Measurements from ENCODE around the gene IL1RAP.

Gene IL1RAP

DNA sequence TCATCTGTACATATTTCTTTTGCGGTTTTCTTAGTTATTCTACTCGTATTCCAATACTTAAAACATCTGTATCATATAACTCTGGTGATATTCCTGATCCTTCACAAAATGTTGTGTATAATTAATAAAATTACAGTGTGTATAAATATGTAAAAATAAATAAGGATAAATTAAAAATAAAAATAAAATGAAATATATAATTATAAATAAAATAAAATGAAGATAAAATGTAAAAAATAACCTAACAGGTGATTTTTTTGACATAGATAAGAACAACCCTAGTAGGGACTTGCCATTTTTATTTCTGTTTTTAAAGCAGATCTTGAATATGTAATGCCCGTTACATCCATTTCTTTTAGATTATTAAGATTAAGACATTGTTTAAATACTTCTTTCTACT, 25.6 kb downstream of the IL1RAP start:
- TF ChIP-seq FOXM1 (IDR thresholded peaks at IDR 0.05; ENCODE audit: borderline replicate concordance, low read depth) (no peak), EGR1 (IDR thresholded peaks at IDR 0.05) (no peak), TCF12 (IDR thresholded peaks at IDR 0.05; ENCODE audit: low read depth) (no peak), TAF1 (IDR thresholded peaks at IDR 0.05; ENCODE audit: low read depth) (no peak), RAD21 (IDR thresholded peaks at IDR 0.05; ENCODE audit: low read depth) (no peak), NFIC (IDR thresholded peaks at IDR 0.05) (no peak), CREB1 (IDR thresholded peaks at IDR 0.05; ENCODE audit: low read depth) (no peak), YY1 (IDR thresholded peaks at IDR 0.05; ENCODE audit: low read depth) (no peak), EP300 (IDR thresholded peaks at IDR 0.05; ENCODE audit: borderline replicate concordance) (no peak), ZBTB7A (IDR thresholded peaks at IDR 0.05; ENCODE audit: low read depth) (no peak)
- TF ChIP-seq, protein P1, sequence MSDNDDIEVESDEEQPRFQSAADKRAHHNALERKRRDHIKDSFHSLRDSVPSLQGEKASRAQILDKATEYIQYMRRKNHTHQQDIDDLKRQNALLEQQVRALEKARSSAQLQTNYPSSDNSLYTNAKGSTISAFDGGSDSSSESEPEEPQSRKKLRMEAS (IDR thresholded peaks at IDR 0.05): no peak
- TF ChIP-seq, protein P2, sequence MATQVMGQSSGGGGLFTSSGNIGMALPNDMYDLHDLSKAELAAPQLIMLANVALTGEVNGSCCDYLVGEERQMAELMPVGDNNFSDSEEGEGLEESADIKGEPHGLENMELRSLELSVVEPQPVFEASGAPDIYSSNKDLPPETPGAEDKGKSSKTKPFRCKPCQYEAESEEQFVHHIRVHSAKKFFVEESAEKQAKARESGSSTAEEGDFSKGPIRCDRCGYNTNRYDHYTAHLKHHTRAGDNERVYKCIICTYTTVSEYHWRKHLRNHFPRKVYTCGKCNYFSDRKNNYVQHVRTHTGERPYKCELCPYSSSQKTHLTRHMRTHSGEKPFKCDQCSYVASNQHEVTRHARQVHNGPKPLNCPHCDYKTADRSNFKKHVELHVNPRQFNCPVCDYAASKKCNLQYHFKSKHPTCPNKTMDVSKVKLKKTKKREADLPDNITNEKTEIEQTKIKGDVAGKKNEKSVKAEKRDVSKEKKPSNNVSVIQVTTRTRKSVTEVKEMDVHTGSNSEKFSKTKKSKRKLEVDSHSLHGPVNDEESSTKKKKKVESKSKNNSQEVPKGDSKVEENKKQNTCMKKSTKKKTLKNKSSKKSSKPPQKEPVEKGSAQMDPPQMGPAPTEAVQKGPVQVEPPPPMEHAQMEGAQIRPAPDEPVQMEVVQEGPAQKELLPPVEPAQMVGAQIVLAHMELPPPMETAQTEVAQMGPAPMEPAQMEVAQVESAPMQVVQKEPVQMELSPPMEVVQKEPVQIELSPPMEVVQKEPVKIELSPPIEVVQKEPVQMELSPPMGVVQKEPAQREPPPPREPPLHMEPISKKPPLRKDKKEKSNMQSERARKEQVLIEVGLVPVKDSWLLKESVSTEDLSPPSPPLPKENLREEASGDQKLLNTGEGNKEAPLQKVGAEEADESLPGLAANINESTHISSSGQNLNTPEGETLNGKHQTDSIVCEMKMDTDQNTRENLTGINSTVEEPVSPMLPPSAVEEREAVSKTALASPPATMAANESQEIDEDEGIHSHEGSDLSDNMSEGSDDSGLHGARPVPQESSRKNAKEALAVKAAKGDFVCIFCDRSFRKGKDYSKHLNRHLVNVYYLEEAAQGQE (IDR thresholded peaks at IDR 0.05; ENCODE audit: low read depth): no peak
- TF ChIP-seq, protein P3, sequence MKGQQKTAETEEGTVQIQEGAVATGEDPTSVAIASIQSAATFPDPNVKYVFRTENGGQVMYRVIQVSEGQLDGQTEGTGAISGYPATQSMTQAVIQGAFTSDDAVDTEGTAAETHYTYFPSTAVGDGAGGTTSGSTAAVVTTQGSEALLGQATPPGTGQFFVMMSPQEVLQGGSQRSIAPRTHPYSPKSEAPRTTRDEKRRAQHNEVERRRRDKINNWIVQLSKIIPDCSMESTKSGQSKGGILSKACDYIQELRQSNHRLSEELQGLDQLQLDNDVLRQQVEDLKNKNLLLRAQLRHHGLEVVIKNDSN (IDR thresholded peaks at IDR 0.05): no peak

DNA sequence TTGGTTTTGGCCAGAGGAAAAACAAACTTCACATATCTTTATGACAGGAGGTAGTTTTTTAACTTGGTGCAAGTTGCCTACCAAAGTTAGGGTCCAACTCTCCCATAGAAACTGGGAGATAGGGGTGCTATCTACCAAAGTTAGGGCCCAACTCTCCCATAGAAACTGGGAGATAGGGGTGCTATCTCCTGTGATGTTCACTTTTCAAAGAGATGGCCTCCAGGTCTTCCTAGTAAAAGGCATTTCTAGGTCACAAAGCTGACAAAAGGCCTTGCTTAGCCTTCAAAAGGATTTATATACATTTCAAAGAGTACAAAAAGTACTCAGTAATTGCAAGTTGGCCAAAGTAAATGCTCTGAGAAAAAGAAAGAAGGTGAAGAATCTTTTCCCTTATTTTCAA, 27.1 kb downstream of the IL1RAP start:
- TF ChIP-seq YY1 (IDR thresholded peaks at IDR 0.05; ENCODE audit: low read depth): no peak
- TF ChIP-seq RAD21 (IDR thresholded peaks at IDR 0.05; ENCODE audit: low read depth): no peak
- TF ChIP-seq EP300 (IDR thresholded peaks at IDR 0.05; ENCODE audit: borderline replicate concordance): no peak
- no peak for TF ChIP-seq CREB1 (IDR thresholded peaks at IDR 0.05; ENCODE audit: low read depth)
- no peak for TF ChIP-seq ZBTB7A (IDR thresholded peaks at IDR 0.05; ENCODE audit: low read depth)
- TF ChIP-seq, protein P2 (IDR thresholded peaks at IDR 0.05; ENCODE audit: low read depth): no peak

DNA sequence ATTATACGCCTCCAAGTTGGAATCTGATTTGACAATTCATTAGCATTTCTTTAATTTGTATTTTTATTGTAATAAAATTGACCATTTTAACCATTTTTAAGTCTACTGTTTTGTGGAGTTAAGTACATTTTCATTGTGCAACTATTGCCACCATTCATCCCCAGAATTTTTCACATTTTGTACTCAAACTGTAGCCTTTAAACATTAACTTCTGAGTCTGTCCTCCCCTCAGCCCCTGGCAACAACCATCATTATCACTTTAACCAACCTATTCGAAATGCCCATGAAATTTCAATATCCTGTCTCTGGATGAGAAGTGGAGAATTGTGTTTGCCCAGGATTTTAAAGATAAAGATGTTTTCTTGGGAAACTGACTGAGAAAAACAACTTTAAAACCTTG, 27.7 kb downstream of the IL1RAP start:
- TF ChIP-seq TCF12 (IDR thresholded peaks at IDR 0.05; ENCODE audit: low read depth): no peak
- TF ChIP-seq, protein P1 (IDR thresholded peaks at IDR 0.05): no peak

DNA sequence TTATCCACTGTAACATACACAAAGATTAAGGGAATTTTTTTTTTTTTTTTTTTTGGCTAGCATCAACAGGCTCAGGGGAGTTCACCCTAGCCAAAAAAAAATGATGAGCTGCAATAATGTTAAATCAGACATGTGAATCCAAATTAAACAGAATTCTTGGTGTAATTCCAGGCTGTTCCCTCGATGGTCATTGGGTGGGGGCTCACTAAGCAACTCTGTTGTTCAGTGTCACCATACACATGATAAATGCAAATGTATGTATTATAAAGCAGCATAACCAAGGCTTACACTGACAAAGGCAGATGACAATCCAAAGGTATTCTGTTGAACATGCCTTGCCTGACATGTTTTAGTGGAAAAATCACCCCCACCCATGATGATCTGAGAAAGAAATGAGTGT, 29.0 kb downstream of the IL1RAP start:
- TF ChIP-seq TEAD4 (IDR thresholded peaks at IDR 0.05) (no peak), RAD21 (IDR thresholded peaks at IDR 0.05; ENCODE audit: low read depth) (no peak), ZBTB7A (IDR thresholded peaks at IDR 0.05; ENCODE audit: low read depth) (no peak), CEBPB (IDR thresholded peaks at IDR 0.05) (no peak), TCF12 (IDR thresholded peaks at IDR 0.05; ENCODE audit: low read depth) (no peak), NFIC (IDR thresholded peaks at IDR 0.05) (no peak), TAF1 (IDR thresholded peaks at IDR 0.05; ENCODE audit: low read depth) (no peak), FOXM1 (IDR thresholded peaks at IDR 0.05; ENCODE audit: borderline replicate concordance, low read depth) (no peak), EGR1 (IDR thresholded peaks at IDR 0.05) (no peak), YY1 (IDR thresholded peaks at IDR 0.05; ENCODE audit: low read depth) (no peak), EP300 (IDR thresholded peaks at IDR 0.05; ENCODE audit: borderline replicate concordance) (no peak), CREB1 (IDR thresholded peaks at IDR 0.05; ENCODE audit: low read depth) (no peak)
- TF ChIP-seq, protein P3 (IDR thresholded peaks at IDR 0.05): no peak
- TF ChIP-seq, protein P2 (IDR thresholded peaks at IDR 0.05; ENCODE audit: low read depth): no peak
- TF ChIP-seq, protein P1 (IDR thresholded peaks at IDR 0.05): no peak

DNA sequence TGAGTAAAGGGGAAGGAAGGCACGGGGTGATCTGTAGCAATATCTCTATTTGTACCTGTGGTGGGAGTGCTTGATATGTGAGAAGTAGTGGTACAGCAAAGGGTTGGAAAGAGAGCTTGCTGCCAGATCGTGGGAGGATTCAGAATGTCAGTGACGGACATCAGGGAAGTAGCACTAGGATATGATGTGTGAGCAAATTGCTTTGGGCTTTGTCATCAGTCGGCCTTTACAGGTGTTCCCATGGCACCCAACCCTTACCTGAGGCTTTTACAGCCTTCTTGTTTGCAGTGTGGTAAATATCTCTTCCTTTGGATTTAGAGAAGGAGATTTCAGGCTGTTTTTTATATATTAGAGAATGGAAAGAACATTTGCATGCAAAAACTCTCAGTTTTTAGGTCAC, 29.8 kb downstream of the IL1RAP start:
- no peak for TF ChIP-seq CREB1 (IDR thresholded peaks at IDR 0.05; ENCODE audit: low read depth)

Measured in Ishikawa (cell line).